ENCODE data around the gene MRTFA. TPM values are rescaled to one million over a fixed set of nuclear protein-coding genes. Genes with fewer than 3 reads are reported as not detected.

MRTFA gene
- total RNA-seq, 4 donors from 2014 or later, result 59.7 to 163 (median 111) TPM

DNA sequence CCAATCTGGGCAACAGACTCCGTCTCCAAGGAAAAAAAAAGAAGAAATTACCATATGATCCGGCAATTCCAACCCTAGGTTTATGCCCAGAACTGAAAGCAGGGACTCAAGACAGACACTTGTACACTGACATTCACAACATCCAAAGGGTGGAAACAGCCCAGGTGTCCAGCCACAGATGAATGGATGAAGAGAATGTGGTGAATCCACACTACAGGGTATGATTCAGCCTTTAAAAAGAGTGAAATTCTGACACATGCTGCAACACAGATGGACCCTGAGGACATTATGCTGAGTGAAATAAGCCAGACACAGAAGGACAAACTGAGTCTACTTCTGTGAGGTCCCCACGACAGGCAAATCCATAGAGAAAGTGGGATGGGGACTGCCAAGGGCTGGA, 222.2 kb downstream of the MRTFA start:
- WGBS, 2 donors, result 37 to 39% methylated on average over 3 of the region's 3 CpGs
- intact Hi-C loops (cut with DNase I; ENCODE audit: low total_unique reads), result no loop called here
- H3K4me3 ChIP-seq (ENCODE audit: low read depth, poor library complexity, severe bottlenecking), result no peak overlapping the region
- DNase-seq (ENCODE audit: low spot score in 2 of 2), result no peak
- no peak for TF ChIP-seq POLR2A (IDR thresholded peaks at IDR 0.05)
- TF ChIP-seq, protein P1, sequence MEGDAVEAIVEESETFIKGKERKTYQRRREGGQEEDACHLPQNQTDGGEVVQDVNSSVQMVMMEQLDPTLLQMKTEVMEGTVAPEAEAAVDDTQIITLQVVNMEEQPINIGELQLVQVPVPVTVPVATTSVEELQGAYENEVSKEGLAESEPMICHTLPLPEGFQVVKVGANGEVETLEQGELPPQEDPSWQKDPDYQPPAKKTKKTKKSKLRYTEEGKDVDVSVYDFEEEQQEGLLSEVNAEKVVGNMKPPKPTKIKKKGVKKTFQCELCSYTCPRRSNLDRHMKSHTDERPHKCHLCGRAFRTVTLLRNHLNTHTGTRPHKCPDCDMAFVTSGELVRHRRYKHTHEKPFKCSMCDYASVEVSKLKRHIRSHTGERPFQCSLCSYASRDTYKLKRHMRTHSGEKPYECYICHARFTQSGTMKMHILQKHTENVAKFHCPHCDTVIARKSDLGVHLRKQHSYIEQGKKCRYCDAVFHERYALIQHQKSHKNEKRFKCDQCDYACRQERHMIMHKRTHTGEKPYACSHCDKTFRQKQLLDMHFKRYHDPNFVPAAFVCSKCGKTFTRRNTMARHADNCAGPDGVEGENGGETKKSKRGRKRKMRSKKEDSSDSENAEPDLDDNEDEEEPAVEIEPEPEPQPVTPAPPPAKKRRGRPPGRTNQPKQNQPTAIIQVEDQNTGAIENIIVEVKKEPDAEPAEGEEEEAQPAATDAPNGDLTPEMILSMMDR (IDR thresholded peaks at IDR 0.05), result no peak

DNA sequence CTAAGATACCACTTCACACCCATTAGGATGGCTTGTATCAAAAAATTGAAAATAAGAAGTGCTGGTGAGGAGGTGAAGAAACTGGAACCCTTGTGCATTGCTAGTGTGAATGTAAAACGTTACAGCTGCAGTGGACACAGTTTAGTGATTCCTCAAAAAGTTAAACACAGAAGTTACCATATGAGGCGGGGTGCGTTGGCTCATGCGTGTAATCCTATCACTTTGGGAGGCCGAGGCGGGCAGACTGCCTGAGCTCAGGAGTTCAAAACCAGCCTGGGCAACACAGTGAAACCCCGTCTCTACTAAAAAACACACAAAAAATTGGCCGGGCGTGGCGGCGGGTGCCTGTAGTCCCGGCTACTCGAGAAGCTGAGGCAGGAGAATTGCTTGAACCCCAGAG, 222.6 kb downstream of the MRTFA start:
- intact Hi-C loops (cut with DNase I; ENCODE audit: low total_unique reads), result no loop called here
- no peak for TF ChIP-seq POLR2A (IDR thresholded peaks at IDR 0.05)
- TF ChIP-seq, protein P1 (IDR thresholded peaks at IDR 0.05), result no peak
- WGBS, 2 donors, result 64 to 68% methylated on average over 13 of the region's 13 CpGs
- no peak for DNase-seq (ENCODE audit: low spot score in 2 of 2)
- no peak overlapping the region for H3K4me3 ChIP-seq (ENCODE audit: low read depth, poor library complexity, severe bottlenecking)

DNA sequence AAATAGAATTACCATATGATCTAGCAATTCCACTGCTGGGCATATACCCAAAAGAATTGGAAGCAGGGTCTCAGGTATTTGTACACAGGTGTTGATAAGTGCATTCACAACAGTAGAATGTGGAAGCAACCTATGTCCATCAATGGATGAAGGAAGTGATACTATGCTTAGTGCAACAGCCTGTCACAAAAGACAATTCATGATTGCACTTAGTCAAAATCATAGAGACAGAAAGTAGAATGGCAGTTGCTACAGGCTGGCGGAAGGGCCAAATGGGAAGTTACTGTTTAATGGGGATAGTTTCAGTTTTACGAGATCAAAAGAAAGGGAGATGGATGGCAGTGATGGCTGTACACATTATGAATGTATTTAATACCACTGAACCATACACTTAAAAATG, 224.1 kb downstream of the MRTFA start:
- no peak for DNase-seq (ENCODE audit: low spot score in 2 of 2)
- intact Hi-C loops (cut with DNase I; ENCODE audit: low total_unique reads), result no loop called here
- 78 to 90% methylated on average over 2 of the region's 2 CpGs for WGBS, 2 donors
- H3K4me3 ChIP-seq (ENCODE audit: low read depth, poor library complexity, severe bottlenecking), result no peak overlapping the region
- TF ChIP-seq POLR2A (IDR thresholded peaks at IDR 0.05), result no peak
- TF ChIP-seq, protein P1 (IDR thresholded peaks at IDR 0.05), result no peak

DNA sequence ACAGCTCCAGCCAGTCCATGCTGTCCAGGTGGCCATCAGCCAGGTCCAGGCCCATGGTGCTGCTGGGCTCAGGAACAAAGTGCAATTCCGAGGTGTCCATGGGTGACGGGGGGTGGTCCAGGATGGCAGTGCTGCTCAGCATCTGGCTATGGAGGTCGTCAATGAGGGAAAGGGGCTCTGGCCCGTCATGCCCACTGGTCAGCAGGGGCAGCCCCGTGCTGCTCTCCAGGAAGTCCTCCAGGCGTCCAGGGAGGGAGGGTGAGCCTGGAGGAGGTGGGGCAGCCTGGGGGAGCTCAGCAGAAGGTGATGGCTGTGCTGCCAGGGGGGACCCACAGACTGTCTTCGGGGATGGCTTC, 225.0 kb downstream of the MRTFA start:
- intact Hi-C loops (cut with DNase I; ENCODE audit: low total_unique reads), result no loop called here
- TF ChIP-seq POLR2A (IDR thresholded peaks at IDR 0.05), result no peak
- TF ChIP-seq, protein P1 (IDR thresholded peaks at IDR 0.05), result no peak
- H3K4me3 ChIP-seq (ENCODE audit: low read depth, poor library complexity, severe bottlenecking), result no peak overlapping the region
- no peak for DNase-seq (ENCODE audit: low spot score in 2 of 2)
- WGBS, 2 donors, result 82 to 86% methylated on average over 7 of the region's 7 CpGs

DNA sequence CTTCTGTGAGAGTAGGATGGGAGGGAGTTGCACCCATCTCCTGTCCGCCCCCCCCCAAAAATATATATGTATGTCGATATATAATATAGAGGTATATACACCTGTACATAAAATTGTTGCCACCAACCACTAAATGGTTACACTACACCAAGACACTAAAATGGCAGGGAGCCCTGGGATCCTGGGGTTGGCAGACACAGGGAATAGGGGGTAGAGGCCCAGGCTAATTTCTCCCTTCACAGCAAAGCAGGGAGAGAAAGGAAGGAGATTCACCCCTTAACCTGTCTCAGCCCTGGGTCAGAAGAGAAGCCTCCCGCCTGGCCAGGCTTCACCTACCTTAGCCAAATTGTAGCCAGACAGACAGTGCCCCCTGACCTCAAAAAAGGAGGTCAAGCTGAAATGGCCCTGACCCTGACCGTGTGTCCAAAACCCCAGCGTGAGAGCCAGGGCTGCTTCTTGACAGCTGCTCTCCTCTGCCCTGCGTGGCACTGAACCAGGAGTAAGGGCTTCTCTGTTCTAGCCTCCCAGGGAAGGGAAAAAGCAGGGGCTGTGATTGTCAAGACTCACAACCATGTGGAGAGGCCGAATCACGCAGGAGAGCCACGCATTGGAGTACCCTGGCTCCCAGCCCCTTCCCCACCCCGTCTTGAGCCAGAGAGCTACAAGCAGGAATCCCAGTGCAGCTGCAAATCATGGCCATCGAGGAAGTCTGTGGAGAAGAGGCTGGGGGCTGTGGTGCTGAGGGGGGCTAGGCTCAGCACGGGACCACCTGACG, 225.6 kb downstream of the MRTFA start:
- intact Hi-C loops (cut with DNase I; ENCODE audit: low total_unique reads), result no loop called here

More for the DNA sequence above, 225.6 kb downstream of the MRTFA start:
- H3K4me3 ChIP-seq (ENCODE audit: low read depth, poor library complexity, severe bottlenecking), result no peak overlapping the region
- DNase-seq (ENCODE audit: low spot score in 2 of 2), result no peak
- no peak for TF ChIP-seq POLR2A (IDR thresholded peaks at IDR 0.05)
- TF ChIP-seq, protein P1 (IDR thresholded peaks at IDR 0.05), result no peak
- 83 to 87% methylated on average over 13 of the region's 13 CpGs for WGBS, 2 donors

All from lower leg skin (tissue), 4 donors.